ENCODE results near the gene SMC5.

- TF ChIP-seq POLR2A (IDR thresholded peaks at IDR 0.05) (no peak), CTCF (IDR thresholded peaks at IDR 0.05 in 4 of 5, conservative IDR thresholded peaks at IDR 0.05 in 1 of 5) (no peak)
Measured at GRCh38 chr9:70395652-70396051, 136.9 kb downstream of the SMC5 start.

Measured in gastrocnemius medialis (tissue), 4 donors.